Esophagus muscularis mucosa (tissue), 4 donors: ENCODE results near the gene CAP2.

ENCODE experiments used
- EP300 ChIP-seq: sonication (generic); formaldehyde crosslinking; IDR thresholded peaks from one replicate; pipeline ENCODE4 v1.6.1; 2017; ENCODE audit warnings: antibody characterized with exemption
- POLR2A ChIP-seq: fragments of 450-650 bp; IDR thresholded peaks from one replicate; pipeline ENCODE4 v1.6.1; 2017; ENCODE audit warnings: antibody characterized with exemption, moderate library complexity, mild to moderate bottlenecking, low read depth
- POLR2AphosphoS5 ChIP-seq, 2 donors: sonication (generic); formaldehyde crosslinking; IDR thresholded peaks; one replicate each; pipeline ENCODE4 v1.6.1; 2017; ENCODE audit warnings: antibody characterized with exemption in 2 of 2
- TF ChIP-seq, protein P1 (sequence below), 3 experiments: fragments of 200-600 bp in 2 of 3; fragments of 450-650 bp in 1 of 3; sonication (generic) in 2 of 3; IDR thresholded peaks; one replicate each; pipeline ENCODE4 v1.5.1; 2017 to 2019; ENCODE audit warnings: antibody characterized with exemption in 3 of 3, mild to moderate bottlenecking in 2 of 3, moderate library complexity in 1 of 3

DNA sequence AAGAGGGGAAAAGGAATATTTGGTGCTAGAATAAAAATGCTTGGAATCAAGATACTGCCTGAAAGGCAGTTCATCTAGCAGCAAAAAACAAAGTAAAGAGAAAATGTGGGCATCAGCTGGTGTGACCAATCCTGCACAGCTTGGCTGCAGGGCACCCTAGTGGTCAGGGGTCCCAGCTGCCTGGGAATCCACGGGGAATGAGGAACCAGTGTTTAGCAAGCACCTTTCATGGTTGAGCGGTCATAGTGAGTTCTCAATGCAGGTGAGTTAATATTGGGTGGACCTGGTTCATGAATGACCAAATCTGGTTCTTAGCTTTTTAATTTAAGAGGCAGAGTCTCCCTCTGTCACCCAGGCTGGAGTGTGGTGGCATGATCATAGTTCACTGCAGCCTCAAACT lies 53.3 kb downstream of the CAP2 start:
- TF ChIP-seq, protein P1, sequence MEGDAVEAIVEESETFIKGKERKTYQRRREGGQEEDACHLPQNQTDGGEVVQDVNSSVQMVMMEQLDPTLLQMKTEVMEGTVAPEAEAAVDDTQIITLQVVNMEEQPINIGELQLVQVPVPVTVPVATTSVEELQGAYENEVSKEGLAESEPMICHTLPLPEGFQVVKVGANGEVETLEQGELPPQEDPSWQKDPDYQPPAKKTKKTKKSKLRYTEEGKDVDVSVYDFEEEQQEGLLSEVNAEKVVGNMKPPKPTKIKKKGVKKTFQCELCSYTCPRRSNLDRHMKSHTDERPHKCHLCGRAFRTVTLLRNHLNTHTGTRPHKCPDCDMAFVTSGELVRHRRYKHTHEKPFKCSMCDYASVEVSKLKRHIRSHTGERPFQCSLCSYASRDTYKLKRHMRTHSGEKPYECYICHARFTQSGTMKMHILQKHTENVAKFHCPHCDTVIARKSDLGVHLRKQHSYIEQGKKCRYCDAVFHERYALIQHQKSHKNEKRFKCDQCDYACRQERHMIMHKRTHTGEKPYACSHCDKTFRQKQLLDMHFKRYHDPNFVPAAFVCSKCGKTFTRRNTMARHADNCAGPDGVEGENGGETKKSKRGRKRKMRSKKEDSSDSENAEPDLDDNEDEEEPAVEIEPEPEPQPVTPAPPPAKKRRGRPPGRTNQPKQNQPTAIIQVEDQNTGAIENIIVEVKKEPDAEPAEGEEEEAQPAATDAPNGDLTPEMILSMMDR (IDR thresholded peaks at IDR 0.05): no peak
- TF ChIP-seq POLR2A (no peak), EP300 (no peak), POLR2AphosphoS5 (IDR thresholded peaks at IDR 0.05) (no peak)
